Measurements from ENCODE around the gene UPF3A.

The UPF3A gene, protein sequence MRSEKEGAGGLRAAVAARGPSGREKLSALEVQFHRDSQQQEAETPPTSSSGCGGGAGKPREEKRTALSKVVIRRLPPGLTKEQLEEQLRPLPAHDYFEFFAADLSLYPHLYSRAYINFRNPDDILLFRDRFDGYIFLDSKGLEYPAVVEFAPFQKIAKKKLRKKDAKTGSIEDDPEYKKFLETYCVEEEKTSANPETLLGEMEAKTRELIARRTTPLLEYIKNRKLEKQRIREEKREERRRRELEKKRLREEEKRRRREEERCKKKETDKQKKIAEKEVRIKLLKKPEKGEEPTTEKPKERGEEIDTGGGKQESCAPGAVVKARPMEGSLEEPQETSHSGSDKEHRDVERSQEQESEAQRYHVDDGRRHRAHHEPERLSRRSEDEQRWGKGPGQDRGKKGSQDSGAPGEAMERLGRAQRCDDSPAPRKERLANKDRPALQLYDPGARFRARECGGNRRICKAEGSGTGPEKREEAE

DNA sequence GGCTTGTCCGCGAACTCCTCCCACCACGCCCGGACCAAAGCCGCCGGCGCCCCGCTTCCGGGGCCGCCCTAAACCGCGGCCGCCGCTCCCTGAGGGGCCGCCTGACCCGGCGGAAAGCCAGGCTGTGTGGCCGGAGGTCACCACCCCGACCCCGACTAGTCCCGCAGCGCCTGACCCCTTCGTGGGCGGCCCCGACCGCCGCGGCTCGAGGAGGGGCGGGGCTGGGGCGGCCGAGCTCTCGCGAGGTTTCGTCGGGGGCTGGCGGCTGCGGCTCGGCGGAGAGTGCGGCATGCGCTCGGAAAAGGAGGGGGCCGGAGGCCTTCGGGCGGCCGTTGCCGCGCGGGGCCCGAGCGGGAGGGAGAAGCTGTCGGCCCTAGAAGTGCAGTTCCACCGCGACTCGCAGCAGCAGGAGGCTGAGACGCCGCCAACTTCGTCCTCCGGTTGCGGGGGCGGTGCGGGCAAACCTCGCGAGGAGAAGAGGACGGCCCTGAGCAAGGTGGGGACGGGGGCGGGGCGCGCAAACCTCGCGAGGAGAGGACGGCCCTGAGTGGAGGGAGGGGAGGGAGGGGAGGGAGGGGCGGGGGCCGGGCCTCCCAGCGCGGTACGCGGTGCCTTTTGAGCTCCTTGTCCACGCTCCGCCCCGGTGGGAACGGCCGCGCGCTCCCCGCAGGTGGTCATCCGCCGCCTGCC is at the start of gene UPF3A:
TSS of gene UPF3A (plus strand) at position 251 of the 690 bp plus-strand sequence. CDS start at position 290, 39 bp downstream.
- ChIA-PET POLR2A (interaction anchor here (0.9 to 1.1 kb wide), 4 partner anchors 13 to 35 kb away, joined by 3 to 4 read pairs (median 4); no protein-coding TSS in a partner anchor), CTCF (no interaction called here)
- TF ChIP-seq BHLHE40 (IDR thresholded peaks at IDR 0.05; ENCODE audit: borderline replicate concordance) (no peak), ELF4 (IDR thresholded peaks at IDR 0.05) (no peak), L3MBTL2 (conservative IDR thresholded peaks at IDR 0.05) (peak; percentile 63)
- DNase-seq (ENCODE audit: extremely low spot score), result peak; percentile 74

DNA sequence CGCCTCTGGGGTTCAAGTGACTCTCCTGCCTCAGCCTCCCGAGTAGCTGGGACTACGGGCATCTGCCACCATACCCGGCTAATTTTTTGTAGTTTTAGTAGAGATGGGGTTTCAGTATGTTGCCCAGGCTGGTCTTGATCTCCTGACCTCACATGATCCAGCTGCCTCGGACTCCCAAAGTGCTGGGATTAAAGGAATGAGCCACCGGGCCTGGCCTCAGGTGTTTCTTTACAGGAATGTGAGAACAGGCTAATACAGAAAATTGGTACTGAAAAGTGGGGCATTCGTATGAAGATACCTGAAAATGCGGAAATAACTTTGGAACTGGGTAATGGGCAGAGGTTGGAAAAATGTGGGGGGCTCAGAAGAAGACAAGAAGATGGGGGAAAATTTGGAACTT is 49.5 kb upstream of the UPF3A start:
- CTCF ChIA-PET, result no interaction called here
- DNase-seq (ENCODE audit: extremely low spot score), result no peak
- TF ChIP-seq HDGF (IDR thresholded peaks at IDR 0.05; ENCODE audit: borderline replicate concordance) (no peak), SP1 (IDR thresholded peaks at IDR 0.05) (no peak), BHLHE40 (IDR thresholded peaks at IDR 0.05; ENCODE audit: borderline replicate concordance) (no peak), L3MBTL2 (conservative IDR thresholded peaks at IDR 0.05) (no peak), FOXM1 (IDR thresholded peaks at IDR 0.05; ENCODE audit: borderline replicate concordance) (no peak), SUZ12 (IDR thresholded peaks at IDR 0.05) (no peak), TARDBP (IDR thresholded peaks at IDR 0.05) (no peak), ELF4 (IDR thresholded peaks at IDR 0.05) (no peak), FOXK2 (IDR thresholded peaks at IDR 0.05) (no peak), NFRKB (IDR thresholded peaks at IDR 0.05) (no peak)
- TF ChIP-seq, protein P1, sequence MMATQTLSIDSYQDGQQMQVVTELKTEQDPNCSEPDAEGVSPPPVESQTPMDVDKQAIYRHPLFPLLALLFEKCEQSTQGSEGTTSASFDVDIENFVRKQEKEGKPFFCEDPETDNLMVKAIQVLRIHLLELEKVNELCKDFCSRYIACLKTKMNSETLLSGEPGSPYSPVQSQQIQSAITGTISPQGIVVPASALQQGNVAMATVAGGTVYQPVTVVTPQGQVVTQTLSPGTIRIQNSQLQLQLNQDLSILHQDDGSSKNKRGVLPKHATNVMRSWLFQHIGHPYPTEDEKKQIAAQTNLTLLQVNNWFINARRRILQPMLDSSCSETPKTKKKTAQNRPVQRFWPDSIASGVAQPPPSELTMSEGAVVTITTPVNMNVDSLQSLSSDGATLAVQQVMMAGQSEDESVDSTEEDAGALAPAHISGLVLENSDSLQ (IDR thresholded peaks at IDR 0.05), result no peak
- POLR2A ChIA-PET, result no interaction called here

DNA sequence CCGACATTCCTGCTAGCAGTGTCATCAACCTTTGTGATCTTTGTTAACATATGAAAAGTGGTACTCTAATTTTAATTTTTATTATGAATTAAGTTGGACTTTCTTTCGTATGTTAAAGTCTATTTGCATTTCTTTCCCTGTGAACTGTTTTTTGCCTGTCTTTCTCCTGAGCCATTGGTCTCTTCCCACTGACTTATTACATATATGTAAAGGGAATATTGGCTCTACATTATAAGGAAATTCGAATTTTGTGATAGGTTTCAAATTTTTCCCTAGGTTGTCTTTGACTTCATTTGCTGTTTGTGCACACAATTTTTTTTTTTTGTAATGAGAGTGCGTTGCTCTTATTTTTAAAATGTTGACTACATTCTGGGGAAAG is 47.1 kb upstream of the UPF3A start:
- POLR2A ChIA-PET, result no interaction called here
- CTCF ChIA-PET, result no interaction called here

DNA sequence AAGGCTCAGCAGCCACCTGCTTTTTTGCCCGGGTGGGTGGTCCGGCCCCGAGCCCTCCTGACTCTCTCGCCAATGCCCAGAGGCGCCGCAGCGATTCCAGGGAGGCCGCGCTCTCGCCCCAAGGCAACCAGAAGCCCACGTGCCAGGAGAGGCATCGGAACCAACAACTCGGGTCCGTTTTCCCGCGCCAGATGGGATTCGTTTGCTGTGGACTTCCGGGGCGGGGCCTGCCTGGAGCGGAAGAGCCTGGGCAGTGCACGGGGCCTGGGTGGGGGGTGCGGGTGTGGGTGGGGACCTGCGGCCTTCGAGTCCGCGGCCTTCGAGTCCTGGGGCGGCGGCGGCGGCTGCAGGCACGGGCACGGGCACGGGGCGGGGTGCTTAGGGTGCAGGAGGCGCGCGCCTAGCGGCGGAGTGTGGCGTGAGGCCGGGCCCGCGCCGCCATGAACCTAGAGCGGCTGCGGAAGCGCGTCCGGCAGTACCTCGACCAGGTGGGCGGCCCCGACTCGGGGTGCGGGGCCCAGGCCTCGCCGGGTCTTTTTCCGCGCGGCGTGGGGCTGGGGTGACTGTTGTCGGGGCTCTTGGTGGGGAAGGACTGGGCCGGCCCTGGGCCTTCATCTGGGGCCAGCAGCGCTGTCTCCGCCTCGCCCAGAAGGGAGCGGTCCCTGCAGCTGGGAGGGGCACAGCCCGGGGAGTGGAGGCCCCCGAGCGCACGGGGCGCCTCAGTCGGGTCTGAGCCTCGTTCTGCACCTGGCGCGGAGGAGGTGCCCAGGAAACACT is 46.6 kb upstream of the UPF3A start, which contains the start of gene CDC16:
TSS of gene CDC16 (plus strand) at position 253 of the 777 bp plus-strand sequence. CDS start at position 441, 188 bp downstream.
- CTCF ChIA-PET, result no interaction called here
- POLR2A ChIA-PET, result interaction anchor here (1.0 kb wide), 1 partner anchor 742 kb away, joined by 3 read pairs; no protein-coding TSS in a partner anchor
- peak; percentile 81 for DNase-seq (ENCODE audit: extremely low spot score)
- TF ChIP-seq L3MBTL2 (conservative IDR thresholded peaks at IDR 0.05) (peak; percentile 100), SP1 (IDR thresholded peaks at IDR 0.05) (no peak)

More for the DNA sequence above, 47.1 kb upstream of the UPF3A start:
- TF ChIP-seq LEF1 (IDR thresholded peaks at IDR 0.05; ENCODE audit: borderline replicate concordance) (no peak), ARNT (IDR thresholded peaks at IDR 0.05) (no peak), L3MBTL2 (conservative IDR thresholded peaks at IDR 0.05) (no peak), BHLHE40 (IDR thresholded peaks at IDR 0.05; ENCODE audit: borderline replicate concordance) (no peak)
- TF ChIP-seq, protein P1 (IDR thresholded peaks at IDR 0.05), result no peak
- no peak for DNase-seq (ENCODE audit: extremely low spot score)

GRCh38 chr13:114235697-114236096 is 45.7 kb upstream of the UPF3A start:
- ChIA-PET POLR2A (interaction anchor here (1.0 kb wide), 1 partner anchor 742 kb away, joined by 3 read pairs; no protein-coding TSS in a partner anchor), CTCF (no interaction called here)
- no peak for DNase-seq (ENCODE audit: extremely low spot score)
- no peak for TF ChIP-seq ARNT (IDR thresholded peaks at IDR 0.05)
- TF ChIP-seq HDGF (IDR thresholded peaks at IDR 0.05; ENCODE audit: borderline replicate concordance), result no peak
- no peak for TF ChIP-seq ELF4 (IDR thresholded peaks at IDR 0.05)
- TF ChIP-seq LEF1 (IDR thresholded peaks at IDR 0.05; ENCODE audit: borderline replicate concordance), result no peak

DNA sequence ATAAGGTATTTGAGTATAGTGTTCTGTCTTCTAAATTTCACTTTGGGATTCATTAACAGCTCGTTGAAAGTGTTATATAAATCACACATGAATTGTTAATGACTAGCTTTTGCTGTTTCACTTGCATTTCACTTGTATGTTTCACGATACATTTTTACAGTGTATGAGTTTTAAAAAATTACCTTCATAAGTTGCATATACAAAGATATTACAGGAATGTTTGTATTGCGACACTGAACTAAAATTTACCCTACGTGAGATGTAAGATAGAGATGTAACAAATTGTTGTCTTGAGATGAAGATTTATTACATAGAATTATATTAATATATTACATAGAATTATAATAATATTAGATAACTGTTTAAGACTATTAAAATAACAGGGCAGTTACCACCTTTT is 45.2 kb upstream of the UPF3A start:
- ChIA-PET CTCF (interaction anchor here (0.7 kb wide), 1 partner anchor 175 kb away, joined by 3 read pairs; no protein-coding TSS in a partner anchor), POLR2A (no interaction called here)
- no peak for TF ChIP-seq SUZ12 (IDR thresholded peaks at IDR 0.05)
- TF ChIP-seq ELF4 (IDR thresholded peaks at IDR 0.05), result no peak
- TF ChIP-seq FOXK2 (IDR thresholded peaks at IDR 0.05), result no peak
- TF ChIP-seq CTBP1 (IDR thresholded peaks at IDR 0.05; ENCODE audit: borderline replicate concordance), result no peak
- DNase-seq (ENCODE audit: extremely low spot score), result no peak

DNA sequence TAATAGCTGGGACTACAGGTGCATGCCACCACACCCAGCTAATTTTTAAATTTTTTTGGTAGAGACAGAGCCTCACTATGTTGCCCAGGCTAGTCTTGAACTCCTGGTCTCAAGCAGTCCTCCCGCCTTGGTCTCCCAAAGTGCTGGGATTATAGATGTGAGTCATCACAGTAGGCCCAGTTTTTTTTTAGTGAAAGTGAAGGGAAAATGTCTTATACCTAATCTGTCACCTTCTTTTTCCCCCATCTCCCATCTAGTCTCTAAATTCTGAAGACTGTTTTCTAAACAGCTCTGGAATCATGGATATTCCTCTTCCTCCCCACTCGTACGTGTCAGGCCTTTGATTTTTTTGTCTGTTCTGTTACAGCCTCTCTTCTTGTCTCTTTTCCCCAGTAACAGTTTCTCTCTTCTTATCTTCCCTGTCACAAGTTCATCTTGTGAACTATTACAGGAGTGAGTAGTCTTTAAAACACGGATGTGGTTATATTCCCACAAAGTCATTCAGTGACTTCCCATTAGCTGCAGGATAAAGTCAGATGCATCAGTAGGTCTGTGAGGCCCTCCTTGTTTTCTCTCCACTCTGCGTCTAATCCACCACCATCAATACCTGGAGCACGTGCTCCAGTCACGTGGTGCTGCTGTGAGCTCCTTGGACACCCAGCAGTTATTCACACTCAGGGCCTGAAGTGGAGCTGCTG is 43.8 kb upstream of the UPF3A start:
- CTCF ChIA-PET, result no interaction called here

More for the DNA sequence above, 43.8 kb upstream of the UPF3A start:
- DNase-seq (ENCODE audit: extremely low spot score), result no peak
- POLR2A ChIA-PET, result no interaction called here
- TF ChIP-seq FOXM1 (IDR thresholded peaks at IDR 0.05; ENCODE audit: borderline replicate concordance), result no peak
